T-helper 1 cell treated with Interleukin-12 subunit alpha and Interleukin-12 subunit beta and Interleukin-4 antibody, amounts not matched to agents 30 μg/mL and 1 μg/mL, for 36 hours (primary cell): ENCODE data around the gene CHRNB4.
"Not testable (repeated sequence)": the region's sequence is repeated elsewhere in the genome, so short reads cannot be mapped to it uniquely, and the experiment has no call there.

Experiments used
- H3K27ac Mint-ChIP-seq: one replicate; pipeline ENCODE4 v1.8.0; 2021; ENCODE audit warnings: mild to moderate bottlenecking, mixed read lengths
- H3K27me3 Mint-ChIP-seq: one replicate; pipeline ENCODE4 v1.8.0; 2021; ENCODE audit warnings: low read depth, mixed read lengths
- H3K36me3 Mint-ChIP-seq: one replicate; pipeline ENCODE4 v1.8.0; 2021; ENCODE audit warnings: low read depth, mixed read lengths
- H3K4me1 Mint-ChIP-seq: one replicate; pipeline ENCODE4 v1.8.0; 2021; ENCODE audit warnings: low read depth, mixed read lengths
- H3K4me3 Mint-ChIP-seq: one replicate; pipeline ENCODE4 v1.8.0; 2021; ENCODE audit warnings: mild to moderate bottlenecking, moderate library complexity, mixed read lengths
- H3K9me3 Mint-ChIP-seq: one replicate; pipeline ENCODE4 v1.8.0; 2021; ENCODE audit warnings: mixed read lengths

Gene CHRNB4

GRCh38 chr15:78618490-78618934 lies 22.5 kb downstream of the CHRNB4 start:
- Mint-ChIP-seq H3K9me3 (no peaks in the 10 kb centered on the region), H3K27me3 (peaks cover 49% of the 10 kb centered on the region)

GRCh38 chr15:78618064-78618463 lies 22.9 kb downstream of the CHRNB4 start:
- Mint-ChIP-seq H3K4me3 (no peak overlapping the region), H3K9me3 (no peaks in the 10 kb centered on the region), H3K4me1 (peaks cover 2% of the 10 kb centered on the region), H3K36me3 (no peaks in the 10 kb centered on the region), H3K27ac (no peak overlapping the region), H3K27me3 (peaks cover 45% of the 10 kb centered on the region)

More at GRCh38 chr15:78618490-78618934, 22.5 kb downstream of the CHRNB4 start:
- peaks cover 2% of the 10 kb centered on the region for H3K4me1 Mint-ChIP-seq
- no peak overlapping the region for H3K4me3 Mint-ChIP-seq
- H3K36me3 Mint-ChIP-seq: no peaks in the 10 kb centered on the region
- no peak overlapping the region for H3K27ac Mint-ChIP-seq

GRCh38 chr15:78617516-78617915 lies 23.5 kb downstream of the CHRNB4 start:
- Mint-ChIP-seq H3K9me3 (no peaks in the 10 kb centered on the region), H3K4me3 (no peak overlapping the region), H3K27me3 (peaks cover 39% of the 10 kb centered on the region), H3K4me1 (peaks cover 2% of the 10 kb centered on the region), H3K27ac (no peak overlapping the region), H3K36me3 (no peaks in the 10 kb centered on the region)

- H3K27me3 Mint-ChIP-seq: peaks cover 35% of the 10 kb centered on the region
- H3K36me3 Mint-ChIP-seq: no peaks in the 10 kb centered on the region
- no peak overlapping the region for H3K4me3 Mint-ChIP-seq
- H3K4me1 Mint-ChIP-seq: peaks cover 2% of the 10 kb centered on the region
- no peaks in the 10 kb centered on the region for H3K9me3 Mint-ChIP-seq
- H3K27ac Mint-ChIP-seq: no peak overlapping the region
These were observed 23.9 kb downstream of the CHRNB4 start for GRCh38 chr15:78617076-78617475.

GRCh38 chr15:78616506-78616905 lies 24.5 kb downstream of the CHRNB4 start:
- Mint-ChIP-seq H3K4me1 (peaks cover 2% of the 10 kb centered on the region), H3K27ac (no peak overlapping the region), H3K36me3 (no peaks in the 10 kb centered on the region), H3K27me3 (peaks cover 29% of the 10 kb centered on the region), H3K4me3 (no peak overlapping the region), H3K9me3 (no peaks in the 10 kb centered on the region)

GRCh38 chr15:78615151-78615589 lies 25.8 kb downstream of the CHRNB4 start:
- peaks cover 2% of the 10 kb centered on the region for H3K4me1 Mint-ChIP-seq
- H3K4me3 Mint-ChIP-seq: no peak overlapping the region
- no peaks in the 10 kb centered on the region for H3K36me3 Mint-ChIP-seq
- H3K9me3 Mint-ChIP-seq: no peaks in the 10 kb centered on the region
- no peak overlapping the region for H3K27ac Mint-ChIP-seq
- peaks cover 25% of the 10 kb centered on the region for H3K27me3 Mint-ChIP-seq

- peaks cover 2% of the 10 kb centered on the region for H3K4me1 Mint-ChIP-seq
- H3K9me3 Mint-ChIP-seq: no peaks in the 10 kb centered on the region
- H3K4me3 Mint-ChIP-seq: no peak overlapping the region
- H3K27me3 Mint-ChIP-seq: peaks cover 22% of the 10 kb centered on the region
- no peaks in the 10 kb centered on the region for H3K36me3 Mint-ChIP-seq
- H3K27ac Mint-ChIP-seq: no peak overlapping the region
These were observed 27.0 kb downstream of the CHRNB4 start for GRCh38 chr15:78614021-78614420.

GRCh38 chr15:78609551-78609950 lies 31.5 kb downstream of the CHRNB4 start:
- H3K36me3 Mint-ChIP-seq, H3K4me1 Mint-ChIP-seq: not testable (repeated sequence)
- peaks cover 24% of the 10 kb centered on the region for H3K27me3 Mint-ChIP-seq

GRCh38 chr15:78605680-78606079 lies 35.3 kb downstream of the CHRNB4 start:
- Mint-ChIP-seq H3K9me3 (no peaks in the 10 kb centered on the region), H3K27me3 (peaks cover 20% of the 10 kb centered on the region), H3K36me3 (no peaks in the 10 kb centered on the region), H3K27ac (no peak overlapping the region), H3K4me1 (no peaks in the 10 kb centered on the region), H3K4me3 (no peak overlapping the region)

More at GRCh38 chr15:78609551-78609950, 31.5 kb downstream of the CHRNB4 start:
- not testable (repeated sequence) for H3K27ac Mint-ChIP-seq, H3K4me3 Mint-ChIP-seq, H3K9me3 Mint-ChIP-seq

- Mint-ChIP-seq H3K27me3 (peaks cover 18% of the 10 kb centered on the region), H3K4me1 (no peaks in the 10 kb centered on the region), H3K4me3 (no peak overlapping the region), H3K9me3 (no peaks in the 10 kb centered on the region), H3K36me3 (no peaks in the 10 kb centered on the region), H3K27ac (no peak overlapping the region)
These were observed 35.8 kb downstream of the CHRNB4 start for GRCh38 chr15:78605201-78605600.

- no peaks in the 10 kb centered on the region for H3K36me3 Mint-ChIP-seq
- no peak overlapping the region for H3K4me3 Mint-ChIP-seq
- H3K27me3 Mint-ChIP-seq: peaks cover 10% of the 10 kb centered on the region
- no peak overlapping the region for H3K27ac Mint-ChIP-seq
- H3K9me3 Mint-ChIP-seq: no peaks in the 10 kb centered on the region
- no peaks in the 10 kb centered on the region for H3K4me1 Mint-ChIP-seq
These were observed 36.6 kb downstream of the CHRNB4 start for GRCh38 chr15:78604420-78604819.

GRCh38 chr15:78603467-78603866 lies 37.5 kb downstream of the CHRNB4 start:
- Mint-ChIP-seq H3K4me3 (no peak overlapping the region), H3K27me3 (peaks cover 7% of the 10 kb centered on the region), H3K27ac (no peak overlapping the region)

GRCh38 chr15:78599189-78599588 lies 41.8 kb downstream of the CHRNB4 start:
- H3K4me1 Mint-ChIP-seq: no peaks in the 10 kb centered on the region
- no peak overlapping the region for H3K4me3 Mint-ChIP-seq
- no peak overlapping the region for H3K27ac Mint-ChIP-seq

More at GRCh38 chr15:78603467-78603866, 37.5 kb downstream of the CHRNB4 start:
- Mint-ChIP-seq H3K4me1 (no peaks in the 10 kb centered on the region), H3K9me3 (no peaks in the 10 kb centered on the region), H3K36me3 (no peaks in the 10 kb centered on the region)

GRCh38 chr15:78598348-78598747 lies 42.7 kb downstream of the CHRNB4 start:
- no peaks in the 10 kb centered on the region for H3K9me3 Mint-ChIP-seq
- no peak overlapping the region for H3K4me3 Mint-ChIP-seq
- H3K36me3 Mint-ChIP-seq: no peaks in the 10 kb centered on the region
- H3K27ac Mint-ChIP-seq: no peak overlapping the region
- H3K4me1 Mint-ChIP-seq: no peaks in the 10 kb centered on the region
- H3K27me3 Mint-ChIP-seq: no peaks in the 10 kb centered on the region

More at GRCh38 chr15:78599189-78599588, 41.8 kb downstream of the CHRNB4 start:
- Mint-ChIP-seq H3K27me3 (no peaks in the 10 kb centered on the region), H3K9me3 (no peaks in the 10 kb centered on the region), H3K36me3 (no peaks in the 10 kb centered on the region)

- no peaks in the 10 kb centered on the region for H3K9me3 Mint-ChIP-seq
- no peaks in the 10 kb centered on the region for H3K27me3 Mint-ChIP-seq
- H3K27ac Mint-ChIP-seq: no peak overlapping the region
- H3K4me3 Mint-ChIP-seq: no peak overlapping the region
- H3K4me1 Mint-ChIP-seq: no peaks in the 10 kb centered on the region
- no peaks in the 10 kb centered on the region for H3K36me3 Mint-ChIP-seq
These were observed 43.4 kb downstream of the CHRNB4 start for GRCh38 chr15:78597583-78597982.

- H3K36me3 Mint-ChIP-seq: no peaks in the 10 kb centered on the region
- no peaks in the 10 kb centered on the region for H3K4me1 Mint-ChIP-seq
- no peaks in the 10 kb centered on the region for H3K9me3 Mint-ChIP-seq
- H3K27me3 Mint-ChIP-seq: no peaks in the 10 kb centered on the region
- no peak overlapping the region for H3K27ac Mint-ChIP-seq
- no peak overlapping the region for H3K4me3 Mint-ChIP-seq
These were observed 66.1 kb downstream of the CHRNB4 start for GRCh38 chr15:78574944-78575343.
